Keratinocyte (primary cell): ENCODE results near the gene ARHGAP22. TPM values are rescaled to one million over a fixed set of nuclear protein-coding genes. Genes with fewer than 3 reads are reported as not detected.
A peak's percentile ranks its signal among the peaks of the same experiment; 100 is the strongest.

Experiments used
- DNase-seq: peaks from one replicate; pipeline ENCODE4 v3.0.0-alpha.2; 2011; ENCODE audit warnings: low read depth, missing footprints, low spot score
- FAIRE-seq: peaks from 2 replicates; lab custom pipeline; 2011; peaks lifted over from hg19 to GRCh38; lab: Jason Lieb, UNC
- H2AFZ ChIP-seq: 2 replicates; pipeline ENCODE4 v1.6.0; 2012; ENCODE audit warnings: low read length, control low read depth, inconsistent platforms; ENCODE audit not compliant: control insufficient read depth
- H3K27ac ChIP-seq: 2 replicates; pipeline ENCODE4 v1.5.1; 2011; ENCODE audit warnings: low read length; ENCODE audit not compliant: control insufficient read depth, insufficient read depth
- H3K27me3 ChIP-seq: 3 replicates; pipeline ENCODE4 v1.6.0; 2011; ENCODE audit warnings: low read length; ENCODE audit not compliant: control insufficient read depth, insufficient read depth; ENCODE audit errors: extremely low read depth
- H3K36me3 ChIP-seq, 2 experiments: 2 replicates in 1 of 2; 3 replicates in 1 of 2; pipeline ENCODE4 v1.5.1; 2011; ENCODE audit warnings: low read length in 2 of 2, mild to moderate bottlenecking in 1 of 2; ENCODE audit not compliant: control insufficient read depth in 2 of 2, insufficient read depth in 2 of 2; ENCODE audit errors: extremely low read depth in 1 of 2
- H3K4me1 ChIP-seq: 3 replicates; pipeline ENCODE4 v1.5.1; 2011; ENCODE audit warnings: low read length; ENCODE audit not compliant: control insufficient read depth, insufficient read depth; ENCODE audit errors: extremely low read depth
- H3K4me2 ChIP-seq: 3 replicates; pipeline ENCODE4 v1.6.0; 2011; ENCODE audit warnings: low read depth, low read length; ENCODE audit not compliant: control insufficient read depth, insufficient read depth; ENCODE audit errors: extremely low read depth
- H3K4me3 ChIP-seq, 3 experiments: fragments of 200-600 bp in 1 of 3; sonication (generic) in 1 of 3; 2 replicates in 2 of 3; 3 replicates in 1 of 3; pipeline ENCODE4 v1.5.1; 2011 to 2016; ENCODE audit warnings: low read length in 3 of 3, mild to moderate bottlenecking in 3 of 3, control low read depth in 2 of 3, inconsistent platforms in 1 of 3, low read depth in 1 of 3, mixed read lengths in 1 of 3, mixed run types in 1 of 3, moderate library complexity in 1 of 3; ENCODE audit not compliant: control insufficient read depth in 2 of 3, insufficient read depth in 2 of 3; ENCODE audit errors: extremely low read depth in 1 of 3
- H3K79me2 ChIP-seq: 2 replicates; pipeline ENCODE4 v1.6.0; 2012; ENCODE audit warnings: low read length; ENCODE audit not compliant: control insufficient read depth, insufficient read depth
- H3K9ac ChIP-seq: 3 replicates; pipeline ENCODE4 v1.6.0; 2011; ENCODE audit warnings: low read length; ENCODE audit not compliant: control insufficient read depth, insufficient read depth; ENCODE audit errors: extremely low read depth
- H3K9me1 ChIP-seq: 3 replicates; pipeline ENCODE4 v1.6.0; 2011; ENCODE audit warnings: low read length; ENCODE audit not compliant: control insufficient read depth, insufficient read depth; ENCODE audit errors: extremely low read depth
- H3K9me3 ChIP-seq: 2 replicates; pipeline ENCODE4 v1.5.1; 2012; ENCODE audit warnings: low read depth, low read length; ENCODE audit not compliant: control insufficient read depth
- H4K20me1 ChIP-seq: 3 replicates; pipeline ENCODE4 v1.6.0; 2011; ENCODE audit warnings: low read length; ENCODE audit not compliant: control insufficient read depth, insufficient read depth; ENCODE audit errors: extremely low read depth
- CTCF ChIP-seq, 3 experiments: IDR thresholded peaks in 1 of 3; conservative IDR thresholded peaks in 1 of 3; optimal IDR thresholded peaks in 1 of 3; 2 replicates in 2 of 3; 3 replicates in 1 of 3; pipeline versions ENCODE3 to v1.5.1; 2011; ENCODE audit warnings: low read length in 3 of 3, mild to moderate bottlenecking in 3 of 3, moderate library complexity in 2 of 3, control low read depth in 1 of 3, inconsistent platforms in 1 of 3; ENCODE audit not compliant: insufficient read depth in 2 of 3; ENCODE audit errors: extremely low read depth in 1 of 3
- EZH2 ChIP-seq: IDR thresholded peaks from one replicate; pipeline ENCODE4 v1.6.1; 2012; ENCODE audit warnings: inconsistent platforms, mild to moderate bottlenecking, low read length, moderate library complexity
- dilution Hi-C: fragments of 300-500 bp; cut with MboI; formaldehyde crosslinking; loops from one replicate; pipeline ENCODE4 v1.7.0; 2020; ENCODE audit warnings: low sequenced_read_pairs; ENCODE audit not compliant: extremely low pct_ligation_motif_present
- polyA plus RNA-seq, 5 experiments: library from polyadenylated mRNA; depleted of rRNA in 3 of 5; stranded (reverse) in 3 of 5; stranded (forward) in 1 of 5; unstranded in 1 of 5; fragments of >200 nt; gene quantifications; 1 replicate in 1 of 5; 2 replicates in 3 of 5; 3 replicates in 1 of 5; pipeline versions ENCODE4 v1.2.1 to v1.2.3, GENCODE V29; 2011 to 2012; ENCODE audit warnings: missing spikeins in 2 of 5, low read depth in 1 of 5, low replicate concordance in 1 of 5

The ARHGAP22 gene
- polyA plus RNA-seq, 1 donor (not counting 4 experiments of a cell fraction or from before 2014, with no cell fraction given), result 4.9 TPM

GRCh38 chr10:48523212-48523819 is 81.6 kb downstream of the ARHGAP22 start:
- DNase-seq, result no peak
- H3K27me3 ChIP-seq, result peaks cover 50% of the 10 kb centered on the region

DNA sequence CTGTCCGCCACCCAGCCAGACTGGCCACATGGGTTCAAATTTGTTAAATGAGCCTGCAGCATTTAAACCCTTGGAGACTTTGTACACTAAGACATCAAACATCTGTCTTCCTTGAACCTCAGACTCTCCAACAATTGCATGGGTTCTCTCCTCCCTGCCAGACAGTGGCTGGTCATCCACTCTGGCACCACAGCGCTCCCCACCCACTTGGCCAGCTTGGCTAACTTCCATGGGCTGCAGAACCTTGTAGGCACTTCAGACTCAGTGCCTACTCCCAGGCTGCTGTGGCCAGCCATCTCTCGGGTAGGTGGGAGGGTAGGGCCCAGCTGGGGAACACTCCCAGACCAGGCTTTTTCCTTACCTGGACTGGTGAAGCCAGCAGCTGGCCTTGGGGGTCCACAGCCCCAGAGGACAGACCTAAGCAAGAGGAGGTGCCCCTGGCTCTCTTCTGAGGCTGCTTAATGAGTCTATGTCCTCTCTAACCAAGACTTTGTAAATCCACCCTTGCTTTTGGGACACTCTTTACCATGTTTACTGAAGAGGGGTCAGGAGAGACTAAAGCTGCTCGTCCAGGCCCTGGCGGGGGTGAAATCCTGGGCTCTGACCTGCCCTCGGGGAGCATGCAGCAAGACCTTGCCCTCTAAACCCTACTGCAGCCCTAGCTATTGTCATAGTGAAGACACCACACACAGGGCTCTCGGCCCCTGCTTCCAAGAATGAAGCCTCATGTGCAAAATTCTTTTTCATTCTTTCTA is 82.7 kb downstream of the ARHGAP22 start:
- TF ChIP-seq EZH2 (no peak), CTCF (optimal IDR thresholded peaks at IDR 0.05 in 1 of 3, IDR thresholded peaks at IDR 0.05 in 1 of 3, conservative IDR thresholded peaks at IDR 0.05 in 1 of 3; ENCODE audit: extremely low read depth in 1 of 3, insufficient read depth in 2 of 3, low read length in 3 of 3) (no peak)
- dilution Hi-C loops, result no loop called here
- Histone ChIP-seq H3K9me1 (no peaks in the 10 kb centered on the region), H3K4me2 (no peak overlapping the region), H3K79me2 (no peaks in the 10 kb centered on the region), H3K4me3 (no peak overlapping the region), H4K20me1 (no peaks in the 10 kb centered on the region), H3K27ac (no peak overlapping the region), H3K9me3 (no peaks in the 10 kb centered on the region), H3K36me3 (no peaks in the 10 kb centered on the region), H3K9ac (no peak overlapping the region), H3K27me3 (peaks cover 50% of the 10 kb centered on the region), H2AFZ (no peak overlapping the region), H3K4me1 (peaks cover 5% of the 10 kb centered on the region)
- FAIRE-seq (no peak), DNase-seq (no peak)

More at GRCh38 chr10:48523212-48523819, 81.6 kb downstream of the ARHGAP22 start:
- Histone ChIP-seq H3K9me1 (no peaks in the 10 kb centered on the region), H4K20me1 (no peaks in the 10 kb centered on the region), H3K27ac (no peak overlapping the region), H3K9me3 (no peaks in the 10 kb centered on the region), H3K79me2 (no peaks in the 10 kb centered on the region), H3K4me2 (peak overlapping the region; percentile 57), H3K4me3 (peak overlapping the region in 1 of 3 experiments; percentile 20), H3K4me1 (peaks cover 5% of the 10 kb centered on the region), H3K36me3 (no peaks in the 10 kb centered on the region), H2AFZ (no peak overlapping the region), H3K9ac (no peak overlapping the region)
- TF ChIP-seq EZH2 (peak; percentile 87), CTCF (optimal IDR thresholded peaks at IDR 0.05 in 1 of 3, IDR thresholded peaks at IDR 0.05 in 1 of 3, conservative IDR thresholded peaks at IDR 0.05 in 1 of 3; ENCODE audit: extremely low read depth in 1 of 3, insufficient read depth in 2 of 3, low read length in 3 of 3) (no peak)
- FAIRE-seq, result no peak
- dilution Hi-C loops, result no loop called here
